HG03135 (cell line): ENCODE data around the gene TNPO1.

ENCODE experiments used
- ATAC-seq: cut with Tn5 transposase; IDR thresholded peaks from one replicate; pipeline ENCODE4 v1.9.1; 2021; ENCODE audit warnings: mild to moderate bottlenecking, moderate library complexity; ENCODE audit not compliant: unreplicated experiment

The TNPO1 gene

GRCh38 chr5:72817671-72818266, 1.3 kb downstream of the TNPO1 start:
- ATAC-seq = no peak

- no peak for ATAC-seq
Observed at GRCh38 chr5:72818866-72819534, 2.5 kb downstream of the TNPO1 start.

- no peak for ATAC-seq
Observed at GRCh38 chr5:72821776-72822175, 5.3 kb downstream of the TNPO1 start.

- ATAC-seq = no peak
Observed at GRCh38 chr5:72822944-72823343, 6.5 kb downstream of the TNPO1 start.

- no peak for ATAC-seq
Observed at GRCh38 chr5:72829707-72830106, 13.2 kb downstream of the TNPO1 start.

- ATAC-seq = no peak
Observed at GRCh38 chr5:72830362-72830761, 13.9 kb downstream of the TNPO1 start.

GRCh38 chr5:72831685-72832084, 15.2 kb downstream of the TNPO1 start:
- ATAC-seq = no peak

- ATAC-seq = no peak
Observed at GRCh38 chr5:72834924-72835323, 18.5 kb downstream of the TNPO1 start.

GRCh38 chr5:72835633-72836032, 19.2 kb downstream of the TNPO1 start:
- no peak for ATAC-seq

- no peak for ATAC-seq
Observed at GRCh38 chr5:72836810-72837209, 20.3 kb downstream of the TNPO1 start.

GRCh38 chr5:72837524-72838096, 21.1 kb downstream of the TNPO1 start:
- ATAC-seq = no peak

GRCh38 chr5:72840041-72840440, 23.6 kb downstream of the TNPO1 start:
- no peak for ATAC-seq

GRCh38 chr5:72841756-72842535, 25.5 kb downstream of the TNPO1 start:
- no peak for ATAC-seq

- ATAC-seq = no peak
Observed at GRCh38 chr5:72842816-72843215, 26.4 kb downstream of the TNPO1 start.

- no peak for ATAC-seq
Observed at GRCh38 chr5:72844218-72844603, 27.8 kb downstream of the TNPO1 start.

- ATAC-seq = no peak
Observed at GRCh38 chr5:72845889-72846288, 29.4 kb downstream of the TNPO1 start.

GRCh38 chr5:72846483-72846882, 30.0 kb downstream of the TNPO1 start:
- no peak for ATAC-seq

- no peak for ATAC-seq
Observed at GRCh38 chr5:72847439-72847838, 31.0 kb downstream of the TNPO1 start.

GRCh38 chr5:72847989-72848473, 31.6 kb downstream of the TNPO1 start:
- ATAC-seq = peak; percentile 80

GRCh38 chr5:72848474-72849428, 32.3 kb downstream of the TNPO1 start:
- peak; percentile 54 for ATAC-seq
